OCI-M2 (cell line): Measurements from ENCODE around the gene CHKA.

Source experiments
- DNase-seq: peaks from one replicate; lab custom pipeline; 2025; ENCODE audit not compliant: unreplicated experiment; lab: John Stamatoyannopoulos, UW

The CHKA gene

DNA sequence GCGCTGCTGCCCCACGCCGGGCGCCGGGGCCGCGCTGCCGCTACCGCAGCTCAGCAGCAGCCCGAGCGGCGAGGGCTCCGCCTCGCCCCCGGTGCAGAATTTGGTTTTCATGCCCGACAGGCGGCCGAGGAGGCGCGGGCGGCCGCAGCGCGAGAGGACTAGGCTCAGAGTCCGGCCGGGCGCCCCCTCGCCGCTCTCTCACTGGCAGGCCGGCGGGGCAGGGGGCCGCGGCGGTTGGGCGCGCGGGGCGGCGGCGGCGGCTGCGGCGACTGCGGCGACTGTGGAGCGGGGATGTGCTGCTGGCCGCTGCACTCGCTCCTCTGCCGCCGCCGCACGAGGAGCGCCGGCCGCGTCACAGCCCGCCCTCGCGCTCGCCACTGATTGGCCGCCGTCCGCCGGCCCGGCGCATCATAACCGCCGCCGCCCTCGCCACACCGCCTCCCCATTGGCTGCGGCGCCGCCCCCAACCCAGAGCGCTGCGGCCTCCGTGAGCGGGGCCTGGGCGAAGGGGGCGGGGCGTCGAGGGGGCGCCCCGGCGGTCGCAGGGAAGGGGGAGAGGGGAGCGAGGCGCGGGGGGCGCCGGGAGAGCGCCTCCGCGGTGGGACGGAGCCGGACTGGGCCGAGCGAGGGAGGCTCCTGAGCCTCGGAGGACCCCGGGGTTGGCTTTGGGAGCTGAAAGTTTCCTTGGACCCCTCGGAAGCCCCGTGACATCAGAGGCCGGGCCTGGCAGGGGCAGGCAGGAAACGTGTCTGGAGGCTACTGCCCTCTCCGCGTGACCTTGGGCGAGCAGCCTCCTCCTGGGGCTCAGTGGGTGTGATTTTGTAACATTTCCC lies at the start of gene CHKA:
TSS of gene CHKA (minus strand) at position 322 of the 833 bp plus-strand sequence. CDS start at position 111, 211 bp downstream.
- DNase-seq: peak; percentile 36

DNA sequence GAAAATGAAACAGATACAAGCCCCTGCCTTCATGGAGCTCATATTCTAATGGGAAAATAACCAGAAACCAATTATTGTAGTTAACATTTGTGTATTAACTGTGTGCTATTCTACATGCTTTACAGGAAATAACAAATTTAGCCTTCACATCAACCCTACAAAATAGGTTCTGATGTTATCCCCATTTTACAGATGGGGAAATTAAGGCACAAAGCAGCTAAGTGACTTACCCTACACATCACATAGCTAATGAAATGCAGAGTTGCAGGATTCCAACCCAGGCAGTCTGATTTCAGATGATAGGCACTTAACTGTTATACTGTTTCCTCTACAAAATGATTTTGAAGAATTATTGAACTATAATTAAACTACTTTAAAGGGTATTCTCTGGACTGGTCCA lies 48.3 kb upstream of the CHKA start:
- no peak for DNase-seq

DNA sequence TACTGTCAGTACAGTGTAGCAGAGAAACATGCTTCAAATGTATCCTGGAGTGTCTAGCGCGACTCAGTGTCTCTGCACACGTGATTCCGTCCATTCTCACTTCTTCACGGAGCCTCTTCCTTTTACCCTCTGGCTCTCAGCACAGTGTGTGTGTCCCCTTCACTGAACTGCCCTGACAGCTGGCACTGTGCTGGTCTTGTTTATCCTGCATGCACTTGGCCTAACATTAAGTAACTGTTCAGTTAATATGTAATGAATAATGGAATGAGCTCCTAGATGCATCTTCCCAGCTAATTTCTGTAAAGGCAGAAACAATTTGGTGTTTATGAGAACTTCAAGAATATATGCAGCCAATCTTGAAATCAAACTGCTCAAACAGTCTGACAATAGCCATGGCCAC lies 47.5 kb upstream of the CHKA start:
- no peak for DNase-seq

DNA sequence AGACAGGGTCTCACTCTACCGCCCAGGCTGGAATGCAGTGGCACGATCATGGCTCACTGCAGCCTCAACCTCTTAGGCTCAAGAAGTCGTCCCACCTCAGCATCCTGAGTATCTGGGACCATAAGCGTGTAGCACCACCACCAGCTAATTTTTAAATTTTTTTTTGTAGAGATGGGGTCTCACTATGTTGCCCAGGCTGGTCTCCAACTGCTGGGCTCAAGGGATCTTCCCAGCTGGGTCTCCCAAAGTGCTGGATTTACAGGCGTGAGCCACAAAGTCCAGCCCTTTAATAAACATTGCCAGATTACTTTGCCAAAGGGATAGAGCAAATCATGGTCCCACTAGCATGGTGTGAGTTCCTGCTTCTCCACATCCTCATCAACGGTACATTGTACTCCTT lies 46.3 kb upstream of the CHKA start:
- no peak for DNase-seq

DNA sequence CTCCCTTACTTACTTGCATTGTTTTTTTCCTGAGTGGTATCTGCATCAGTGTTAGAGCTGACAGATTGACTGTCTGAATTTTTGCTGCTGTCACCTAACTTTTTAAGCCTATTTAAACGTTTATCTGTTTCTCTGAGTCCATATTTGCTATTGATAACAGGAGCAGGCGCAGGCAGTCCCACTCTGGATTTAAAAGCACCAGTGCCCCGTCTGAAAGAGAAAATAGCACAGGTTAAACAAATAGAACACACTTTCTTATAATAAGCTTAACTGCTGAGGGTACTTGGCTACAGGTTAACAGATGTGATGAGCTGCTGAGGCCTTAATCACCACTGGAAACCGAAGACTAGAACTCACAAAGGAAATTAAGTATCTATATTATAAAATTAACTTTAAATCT lies 45.8 kb upstream of the CHKA start:
- no peak for DNase-seq

DNA sequence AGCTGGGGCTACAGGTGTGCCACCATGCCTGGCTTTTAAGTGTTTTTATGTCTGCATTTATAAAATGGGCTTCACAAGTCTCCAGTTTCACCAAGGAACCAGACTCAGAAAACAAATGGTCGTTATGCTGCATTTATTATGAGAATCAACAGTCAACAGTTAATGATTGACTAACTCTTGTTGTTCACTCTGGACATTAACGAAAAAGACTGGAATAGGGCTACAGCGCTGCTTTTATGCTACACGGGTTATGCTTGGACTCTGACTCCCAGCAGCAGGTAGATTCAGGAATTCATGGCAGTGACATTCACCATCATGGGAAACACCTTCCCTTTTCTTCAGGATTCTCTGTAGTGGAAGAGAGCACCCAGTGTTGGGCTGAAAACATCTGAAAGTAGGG lies 44.4 kb upstream of the CHKA start:
- no peak for DNase-seq

DNA sequence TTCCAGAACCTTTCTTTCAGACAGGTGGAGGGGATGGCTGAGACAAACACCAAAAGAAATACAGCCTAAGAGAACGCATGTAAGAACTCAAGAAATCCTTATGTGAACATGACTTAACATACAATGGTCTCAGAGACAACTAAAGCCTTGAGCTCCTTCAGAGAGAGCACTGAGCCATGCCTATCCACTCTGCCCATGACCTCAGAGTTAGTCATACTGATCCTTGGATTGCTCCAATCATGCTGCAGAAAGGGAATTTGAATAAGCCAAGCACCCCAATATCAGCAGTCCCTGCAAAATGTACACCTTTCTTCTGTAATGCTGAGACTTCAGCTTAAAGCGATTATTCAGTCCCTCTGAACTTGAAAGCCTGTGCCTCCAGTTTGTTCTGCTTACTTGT lies 43.2 kb upstream of the CHKA start:
- no peak for DNase-seq

DNA sequence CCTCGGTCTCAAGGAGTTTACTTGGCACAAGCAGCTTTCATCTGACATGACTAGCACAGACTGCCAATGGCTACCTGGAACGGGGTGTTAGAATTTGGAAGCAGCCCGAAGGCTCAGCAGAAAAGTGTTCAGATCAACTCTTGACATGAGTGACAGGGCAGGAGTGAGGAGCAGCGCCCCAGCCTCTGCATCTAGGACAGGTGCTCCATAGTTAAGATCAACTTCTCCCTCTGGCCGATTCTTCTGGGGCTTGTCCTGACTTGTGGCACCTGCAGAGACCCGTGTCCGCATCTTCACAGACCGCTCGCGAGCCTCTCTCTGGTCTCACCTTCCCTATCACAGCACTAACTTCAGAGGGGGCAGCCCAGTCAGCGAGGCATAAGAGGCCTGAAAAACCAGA lies 42.5 kb upstream of the CHKA start:
- DNase-seq: no peak

DNA sequence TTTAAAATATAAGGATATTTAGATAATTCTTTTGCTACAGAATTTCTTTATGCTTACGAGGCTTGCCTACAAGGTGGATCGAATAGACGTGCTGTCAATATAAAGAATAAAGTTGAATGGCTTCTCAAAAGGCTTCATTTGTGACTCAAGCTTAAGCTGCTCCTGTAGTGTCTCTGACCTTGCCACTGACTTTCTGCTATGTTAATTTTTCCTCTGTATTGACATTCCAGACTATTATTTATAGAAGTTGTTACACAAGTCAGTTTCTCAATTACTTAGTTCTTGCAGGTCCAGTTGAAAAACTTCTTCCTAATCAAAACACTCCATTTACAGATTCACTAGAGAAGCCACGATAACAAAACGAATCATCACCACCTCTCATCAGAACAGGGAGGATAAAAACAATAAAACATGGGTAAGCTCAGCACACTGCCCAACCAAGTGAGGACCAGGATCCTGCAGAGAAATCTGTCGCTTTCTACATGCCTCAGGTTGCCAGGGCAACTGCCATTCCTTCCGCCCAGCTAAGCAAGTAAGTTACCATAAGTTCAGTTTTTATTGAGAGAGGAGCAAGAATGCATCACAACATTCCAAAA lies 39.0 kb upstream of the CHKA start:
- DNase-seq: no peak

DNA sequence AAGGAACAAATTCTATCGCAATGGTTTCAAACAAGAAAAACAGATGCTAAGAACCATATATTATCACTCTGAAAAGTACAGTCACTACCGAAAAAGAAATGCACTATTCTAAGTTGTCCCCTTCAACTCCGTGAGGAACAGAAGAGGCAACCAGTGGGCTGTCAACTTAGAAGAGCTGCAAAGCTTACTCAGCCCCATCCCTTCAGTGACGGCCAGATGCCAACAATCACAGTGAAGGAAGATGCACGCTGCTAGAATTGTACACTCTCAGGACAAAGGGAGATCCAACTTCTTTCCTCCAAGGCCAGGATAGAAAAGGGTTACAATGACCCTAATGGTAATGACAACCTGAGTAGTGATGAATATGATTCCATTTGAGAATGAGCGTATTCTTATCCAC lies 38.5 kb upstream of the CHKA start:
- DNase-seq: no peak

DNA sequence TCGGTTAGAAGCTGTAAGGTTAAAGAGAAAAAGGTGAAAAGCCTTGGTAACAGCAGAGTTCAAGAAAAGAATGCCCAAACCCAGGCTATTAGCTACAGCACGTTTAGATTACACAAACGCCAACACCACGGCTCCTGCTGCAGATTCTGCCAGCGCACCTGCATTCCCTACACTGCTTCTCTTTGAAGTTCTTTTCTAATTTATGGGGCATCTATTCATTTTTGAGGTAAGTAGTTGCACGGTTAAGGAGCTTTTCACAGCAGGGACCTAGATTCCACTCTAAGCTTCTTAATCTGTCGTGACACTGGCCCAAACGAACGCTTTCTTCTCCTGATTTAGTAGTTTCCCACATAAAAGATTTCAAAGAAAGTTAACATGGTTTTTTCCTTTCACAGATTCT lies 38.0 kb upstream of the CHKA start:
- no peak for DNase-seq

DNA sequence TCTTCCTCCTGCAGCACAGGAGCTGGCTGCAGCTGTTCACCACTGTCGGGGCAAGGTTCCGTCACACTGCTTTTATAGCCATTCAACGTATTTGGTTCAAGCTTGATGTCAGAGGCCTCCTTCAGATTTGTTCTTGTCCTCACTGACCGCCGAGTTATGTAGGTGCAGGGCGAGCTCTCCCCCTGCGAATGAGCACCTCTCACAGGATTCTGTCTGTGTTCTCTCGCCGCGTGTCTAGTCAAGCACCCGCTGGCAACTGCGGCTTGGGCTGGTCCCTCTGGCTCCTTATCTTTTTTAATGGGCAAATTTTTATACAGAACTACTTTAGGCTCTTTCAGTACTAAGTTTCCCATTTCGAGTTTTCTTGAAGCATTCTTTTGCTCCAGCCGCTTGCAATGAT lies 37.4 kb upstream of the CHKA start:
- no peak for DNase-seq

DNA sequence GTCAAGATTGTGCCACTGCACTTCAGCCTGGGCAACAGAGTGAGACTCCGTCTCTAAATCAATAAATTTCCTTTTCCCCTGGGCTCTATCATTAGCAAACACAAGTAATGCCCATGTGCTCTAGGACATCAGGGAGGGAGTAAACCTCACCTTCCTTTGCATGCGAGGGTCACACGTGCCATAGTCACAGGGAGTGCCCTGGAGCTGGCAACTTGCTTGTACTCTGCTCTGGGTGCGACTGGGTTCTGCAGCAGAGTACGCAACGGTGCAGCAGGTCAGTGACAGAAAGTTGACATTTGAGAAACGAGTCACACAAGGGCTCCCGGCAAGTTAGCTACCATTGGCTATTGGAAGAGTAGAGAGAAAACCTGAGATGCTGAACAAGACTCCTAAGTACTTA lies 32.6 kb upstream of the CHKA start:
- DNase-seq: no peak

DNA sequence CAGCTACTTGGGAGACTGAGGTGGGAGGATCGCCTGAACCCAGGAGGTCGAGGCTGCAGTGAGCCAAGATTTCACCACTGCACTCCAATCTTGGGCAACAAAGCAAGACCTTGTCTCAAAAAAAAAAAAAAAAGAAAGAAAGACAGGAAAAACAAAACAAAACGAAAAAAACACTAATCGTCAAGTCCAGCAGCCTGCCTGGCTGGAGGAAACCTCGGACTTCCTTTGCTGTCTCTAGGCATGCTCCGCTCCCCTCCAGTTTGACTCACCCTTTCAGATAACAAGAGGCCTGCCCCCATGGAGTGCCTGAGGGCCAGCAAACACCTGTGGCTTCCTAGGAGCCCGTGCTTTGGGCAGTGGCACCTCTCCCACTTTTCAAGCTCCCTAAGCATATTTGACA lies 28.8 kb upstream of the CHKA start:
- DNase-seq: no peak

DNA sequence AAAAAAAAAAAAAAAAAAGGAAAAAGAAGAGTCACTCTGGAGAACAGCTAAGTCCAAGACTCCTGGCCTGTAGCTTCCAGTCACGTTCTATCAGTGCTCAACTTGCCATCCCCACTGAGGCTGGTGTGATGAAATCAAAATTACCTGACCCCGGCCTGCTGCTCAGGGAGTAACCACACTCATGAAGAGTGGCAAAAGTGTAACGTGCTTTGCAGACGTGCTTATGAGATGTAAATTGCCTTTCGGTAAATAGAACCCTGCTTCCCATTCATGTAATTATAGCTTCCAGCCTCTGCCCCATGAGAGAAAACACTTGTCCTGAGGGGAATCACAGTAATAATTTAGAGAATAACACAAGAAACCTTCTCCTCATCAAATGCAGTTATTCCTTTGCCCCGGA lies 28.2 kb upstream of the CHKA start:
- no peak for DNase-seq

DNA sequence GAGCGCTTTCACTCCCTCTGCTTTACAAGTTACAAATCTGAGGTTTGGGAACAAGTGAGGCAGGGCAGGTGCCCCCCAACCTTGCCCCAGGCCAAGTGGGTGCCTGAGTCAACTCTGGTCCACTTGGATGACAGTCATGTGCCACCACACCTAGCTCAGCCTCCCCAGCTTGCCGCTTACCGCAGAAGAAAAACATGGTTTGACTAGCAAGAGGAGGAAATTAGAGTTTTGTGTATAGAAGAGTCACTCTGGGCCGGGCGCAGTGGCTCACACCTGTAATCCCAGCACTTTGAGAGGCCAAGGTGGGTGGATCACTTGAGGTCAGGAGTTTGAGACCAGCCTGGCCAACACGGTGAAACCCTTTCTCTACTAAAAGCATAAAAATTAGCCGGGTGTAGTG lies 27.7 kb upstream of the CHKA start:
- no peak for DNase-seq

DNA sequence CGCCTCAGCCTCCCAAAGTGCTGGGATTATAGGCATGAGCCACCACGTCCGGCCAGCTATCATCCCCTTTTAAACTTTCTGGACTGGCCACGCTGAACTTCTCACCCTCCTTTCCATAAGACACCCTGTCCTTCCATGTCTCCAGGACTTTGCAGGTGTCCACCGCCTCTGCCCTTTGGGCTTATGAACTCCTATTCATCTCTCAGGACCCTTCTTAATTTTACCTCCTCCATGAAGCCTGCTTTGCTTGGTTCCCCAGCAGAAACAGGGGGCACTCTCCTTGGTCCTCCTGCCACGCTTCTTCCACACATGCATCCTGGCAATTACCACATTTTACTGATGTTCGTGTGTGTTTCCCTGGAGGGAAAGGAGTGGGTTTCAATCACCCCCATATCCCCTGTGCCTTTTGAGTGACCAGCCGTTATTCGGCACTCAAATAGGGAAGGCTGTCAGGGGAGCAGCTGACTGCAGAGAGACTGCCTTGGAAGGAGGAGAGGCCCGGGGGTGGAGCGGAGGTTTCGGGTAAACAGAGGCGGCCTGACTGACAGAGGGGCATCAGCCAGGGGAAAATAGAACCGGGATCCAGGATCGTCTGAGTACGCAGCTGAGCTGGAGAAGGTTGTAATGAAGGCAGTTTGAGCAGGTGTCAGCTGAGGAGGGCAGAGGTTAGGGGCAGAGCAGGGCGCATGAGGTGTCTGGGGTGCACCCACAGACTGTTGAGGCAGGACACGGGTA lies 27.1 kb upstream of the CHKA start:
- no peak for DNase-seq

DNA sequence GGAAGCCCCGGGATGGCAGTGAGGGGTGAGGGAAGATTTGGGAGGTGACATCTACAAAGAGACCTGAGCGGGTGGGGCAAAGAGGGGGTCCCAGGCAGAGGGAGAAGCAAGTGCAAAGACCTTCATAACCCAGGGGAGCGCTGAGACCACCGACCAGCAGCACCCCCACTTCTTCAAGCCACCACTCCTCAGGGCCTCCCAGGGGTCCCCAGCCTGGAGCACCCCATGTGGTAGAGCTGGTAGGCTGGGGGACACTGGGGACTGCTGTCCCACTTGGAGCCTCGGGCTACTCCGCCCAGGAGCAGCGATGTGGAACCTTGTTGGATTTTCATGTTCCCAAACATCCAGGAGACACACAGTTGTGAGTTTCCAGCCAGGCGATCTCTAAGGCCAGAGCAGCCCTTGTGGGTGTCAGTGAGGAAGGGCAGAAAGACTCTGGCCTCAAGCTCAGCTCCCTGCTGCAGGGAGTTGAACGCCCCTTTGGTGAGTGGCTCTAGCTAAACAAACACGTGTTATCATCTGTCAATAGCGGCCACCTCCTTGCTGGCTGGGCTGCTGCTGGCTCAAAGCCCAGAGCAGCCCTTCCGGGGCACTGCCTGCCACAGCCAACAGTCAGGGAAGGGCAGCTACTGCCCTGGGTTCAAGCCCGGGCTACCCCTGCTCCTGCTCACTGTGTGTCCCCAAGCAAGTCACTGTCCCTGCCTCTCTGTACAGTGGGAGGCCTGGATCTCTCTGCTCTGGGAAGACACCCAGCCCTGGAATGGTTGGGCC lies 25.7 kb upstream of the CHKA start:
- DNase-seq: peak; percentile 54

DNA sequence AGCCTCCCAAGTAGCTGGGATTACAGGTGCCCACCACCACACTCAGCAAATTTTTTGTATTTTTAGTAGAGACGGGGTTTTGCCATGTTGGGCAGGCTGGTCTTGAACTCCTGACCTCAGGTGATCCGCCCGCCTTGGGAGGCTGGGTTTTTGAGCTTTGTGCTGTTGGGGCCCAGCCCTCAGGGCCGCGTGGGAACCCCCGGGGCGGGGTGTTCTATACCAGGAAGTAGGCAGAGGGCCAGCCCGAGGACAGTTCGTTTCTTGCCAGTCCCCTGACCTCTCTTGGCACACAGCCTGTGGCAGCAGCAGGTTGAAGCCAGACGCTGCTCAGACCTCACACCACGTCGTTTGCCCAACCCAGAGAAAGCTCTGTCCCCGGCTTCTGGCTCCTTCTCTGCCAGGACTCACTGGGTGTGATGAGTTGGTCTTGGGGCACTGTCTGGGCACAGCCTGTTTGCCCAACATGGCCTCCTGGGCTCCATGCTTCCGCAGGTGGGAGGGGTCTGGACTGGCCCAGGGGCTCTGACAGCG lies 24.9 kb upstream of the CHKA start:
- DNase-seq: no peak

DNA sequence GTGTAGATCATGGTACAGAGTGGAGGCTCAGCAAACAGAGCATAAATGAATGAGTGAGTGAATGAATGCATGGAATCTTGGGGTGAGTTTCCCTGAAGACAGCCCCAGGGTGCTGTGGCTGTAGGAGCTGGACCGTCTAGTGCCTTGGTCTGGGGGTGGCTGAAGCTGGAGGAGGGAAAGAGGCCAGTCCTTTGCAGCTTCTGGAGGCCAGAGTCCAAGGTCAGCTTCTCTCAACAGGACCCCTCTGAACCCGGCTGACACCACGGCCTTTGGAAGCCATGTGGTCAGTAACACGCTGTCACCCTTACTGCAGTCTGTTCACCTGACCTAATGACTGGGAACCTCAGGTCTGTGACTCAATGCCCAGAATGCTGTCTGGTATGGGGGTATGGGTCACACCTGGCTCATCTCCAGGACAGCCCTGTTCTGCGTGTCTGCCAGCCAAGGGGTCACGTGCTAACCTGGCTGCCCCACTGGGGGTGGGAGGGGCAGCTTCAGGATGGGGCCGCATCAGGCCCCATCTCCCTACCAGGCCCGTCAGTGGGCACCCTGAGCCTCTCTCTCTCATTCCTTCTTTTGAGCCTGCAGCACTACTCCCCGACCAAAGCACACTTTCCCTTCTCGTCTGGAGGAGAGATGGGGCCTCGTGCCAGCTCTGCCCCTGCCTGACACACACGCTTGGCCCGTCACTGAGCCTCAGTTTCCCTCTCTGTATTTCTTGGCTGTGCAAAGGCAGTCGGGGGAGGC lies 24.1 kb upstream of the CHKA start:
- DNase-seq: no peak

DNA sequence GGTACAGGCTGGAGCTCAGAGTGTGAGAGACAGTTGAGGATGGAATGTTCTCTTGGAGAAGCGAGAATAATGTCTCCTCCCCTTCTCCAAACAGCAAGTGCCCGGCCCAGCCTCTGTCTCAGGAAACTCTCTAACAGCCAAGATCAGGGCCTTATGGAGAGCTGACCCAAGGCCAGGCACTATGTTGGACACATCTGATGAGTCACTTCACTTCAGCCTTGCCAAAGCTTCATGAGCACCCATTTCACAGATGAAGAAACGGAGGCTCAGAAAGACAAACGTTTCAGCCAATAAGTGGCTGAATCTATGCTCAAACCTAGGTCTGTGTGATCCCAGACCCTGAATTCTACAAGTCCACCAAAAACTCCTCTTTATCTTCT lies 22.1 kb upstream of the CHKA start:
- DNase-seq: no peak
